ENCODE results near the gene ATP8B3. TPM values are rescaled to one million over a fixed set of nuclear protein-coding genes. Genes with fewer than 3 reads are reported as not detected.

ATP8B3 gene
- total and polyA plus RNA-seq, 2 of the 13 experiments (the other 11 are each of a cell fraction or from before 2014, with no cell fraction given): 2.6 to 5.9 TPM

DNA sequence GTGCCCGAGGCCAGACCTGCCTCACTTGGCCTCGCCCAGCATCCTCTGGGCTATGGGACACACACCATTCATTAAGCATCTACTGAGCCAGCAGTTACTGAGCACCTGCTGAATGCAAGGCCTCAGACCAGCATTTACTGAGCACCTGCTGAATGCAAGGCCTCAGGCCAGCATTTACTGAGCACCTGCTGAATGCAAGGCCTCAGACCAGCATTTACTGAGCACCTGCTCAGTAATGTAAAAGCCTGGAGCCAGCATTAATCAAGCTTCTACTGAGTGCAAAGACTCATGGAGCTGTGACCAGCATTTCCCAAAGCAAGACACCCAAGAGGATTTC is 3.7 kb downstream of the ATP8B3 start:
- no peak overlapping the region for H3K27ac ChIP-seq (ENCODE audit: extremely low read length, insufficient read depth, low read length)
- DNase-seq (ENCODE audit: low spot score) (no peak), ATAC-seq (no peak), FAIRE-seq (no peak)
- no peak overlapping the region for H2AFZ ChIP-seq (ENCODE audit: low read length)
- TF ChIP-seq CREM (IDR thresholded peaks at IDR 0.05) (no peak), CREM (CRISPR knock-in tag; IDR thresholded peaks at IDR 0.05) (no peak), U2AF1 (optimal IDR thresholded peaks at IDR 0.05; ENCODE audit: low read depth, low read length) (no peak), ZKSCAN5 (CRISPR knock-in tag; IDR thresholded peaks at IDR 0.05) (no peak), ZBTB3 (CRISPR knock-in tag; IDR thresholded peaks at IDR 0.05; ENCODE audit: borderline replicate concordance, low read depth) (no peak), HIVEP1 (CRISPR knock-in tag; IDR thresholded peaks at IDR 0.05) (no peak), ZKSCAN8 (CRISPR knock-in tag; IDR thresholded peaks at IDR 0.05; ENCODE audit: borderline replicate concordance) (0 out of 2 replicates have a peak, but pooled peaks have one; percentile 76)
- H3K27me3 ChIP-seq (ENCODE audit: control insufficient read depth in 1 of 2, insufficient read depth in 2 of 2, low read length in 2 of 2): no peaks in the 10 kb centered on the region; a peak in 1 of 5 replicates
- no TSS peak for BruUV-seq (replicated peaks)
- CTCF ChIA-PET (ENCODE audit: low intra/inter-chr PET ratio, low total read pairs): no interaction called here
- no peaks in the 10 kb centered on the region for H4K20me1 ChIP-seq (ENCODE audit: insufficient read depth, low read length)
- peaks cover 10% of the 10 kb centered on the region for H3K4me1 ChIP-seq (ENCODE audit: insufficient read depth, low read length)
- no peak overlapping the region for H3K4me3 ChIP-seq (replicated peaks in 1 of 3; ENCODE audit: insufficient read depth in 1 of 3, low read depth in 2 of 3, low read length in 3 of 3)
- in situ Hi-C loops (cut with HindIII; ENCODE audit: extremely low pct_ligation_motif_present, low pct_unique_long_range_greater_than_20kb) (no loop called here), intact Hi-C loops (cut with micrococcal nuclease; ENCODE audit: unreplicated experiment) (no loop called here)
- no peaks in the 10 kb centered on the region for H3K79me2 ChIP-seq (ENCODE audit: insufficient read depth, low read length)
- H3K9ac ChIP-seq (ENCODE audit: insufficient read depth, low read depth, low read length): no peak overlapping the region
- WGBS (ENCODE audit: low lambda C conversion rate): no CpG with 5 or more reads among the region's 2 CpGs
- POLR2A ChIA-PET: no interaction called here
- no peaks in the 10 kb centered on the region for H3K9me3 ChIP-seq (ENCODE audit: low read length)
- no peaks in the 10 kb centered on the region for H3K36me3 ChIP-seq (replicated peaks in 1 of 2; ENCODE audit: control insufficient read depth in 1 of 2, insufficient read depth in 2 of 2, low read length in 2 of 2)
- H3K4me2 ChIP-seq (ENCODE audit: low read depth, low read length): no peak overlapping the region

DNA sequence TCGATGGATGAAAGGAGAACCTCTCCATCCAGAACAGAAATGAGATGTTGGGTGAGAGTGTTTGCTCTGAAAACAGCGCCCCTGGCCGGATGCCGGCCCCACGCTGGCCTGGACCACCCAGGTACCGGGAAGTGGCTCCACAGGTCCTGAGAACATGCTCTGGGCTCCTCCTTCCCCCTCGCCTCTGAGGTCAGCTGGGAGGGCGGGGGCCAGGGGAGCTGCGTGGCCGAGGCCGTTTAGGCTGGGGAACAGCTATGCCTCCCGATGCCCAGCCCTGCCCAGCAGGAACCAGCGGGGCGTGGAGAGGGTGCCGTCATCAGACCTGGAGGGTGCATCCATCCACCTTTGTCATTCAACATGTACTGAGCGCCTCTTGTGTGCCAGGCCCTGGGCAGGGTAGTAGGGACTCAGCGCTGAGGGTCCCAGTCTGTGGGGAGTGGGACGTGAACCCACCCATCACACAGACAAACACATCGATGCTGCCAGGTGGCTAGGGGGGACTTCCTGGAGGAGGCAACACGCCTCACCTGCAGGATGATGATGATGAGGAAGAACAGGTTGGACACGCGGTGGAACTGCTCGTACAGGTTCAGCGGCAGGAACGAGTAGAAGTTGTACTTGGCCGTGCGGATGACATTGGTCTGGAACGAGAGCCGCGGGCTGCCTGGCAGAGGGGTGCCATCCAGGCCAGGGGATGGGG is 4.2 kb downstream of the ATP8B3 start:
- no peak overlapping the region for H3K4me2 ChIP-seq (ENCODE audit: low read depth, low read length)
- CTCF ChIA-PET (ENCODE audit: low intra/inter-chr PET ratio, low total read pairs): no interaction called here
- 91% methylated on average over 17 of the region's 30 CpGs for WGBS (ENCODE audit: low lambda C conversion rate)
- TF ChIP-seq ZNF724P (CRISPR knock-in tag; IDR thresholded peaks at IDR 0.05; ENCODE audit: borderline replicate concordance): no peak
- TF ChIP-seq ZNF670 (CRISPR knock-in tag; IDR thresholded peaks at IDR 0.05; ENCODE audit: borderline replicate concordance): no peak
- TF ChIP-seq FOXA1 (IDR thresholded peaks at IDR 0.05): no peak
- TF ChIP-seq FOXA1 (CRISPR knock-in tag; IDR thresholded peaks at IDR 0.05): no peak
- TF ChIP-seq, protein P1, sequence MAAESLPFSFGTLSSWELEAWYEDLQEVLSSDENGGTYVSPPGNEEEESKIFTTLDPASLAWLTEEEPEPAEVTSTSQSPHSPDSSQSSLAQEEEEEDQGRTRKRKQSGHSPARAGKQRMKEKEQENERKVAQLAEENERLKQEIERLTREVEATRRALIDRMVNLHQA (CRISPR knock-in tag; IDR thresholded peaks at IDR 0.05): no peak
- TF ChIP-seq ZNF883 (CRISPR knock-in tag; IDR thresholded peaks at IDR 0.05; ENCODE audit: not compliant biosample characterization): no peak
- TF ChIP-seq ZNF362 (CRISPR knock-in tag; IDR thresholded peaks at IDR 0.05; ENCODE audit: borderline replicate concordance): no peak
- TF ChIP-seq HNF1B (CRISPR knock-in tag; IDR thresholded peaks at IDR 0.05): no peak

More for the DNA sequence above, 4.2 kb downstream of the ATP8B3 start:
- no peak overlapping the region for H3K9ac ChIP-seq (ENCODE audit: insufficient read depth, low read depth, low read length)
- FAIRE-seq (no peak), ATAC-seq (no peak), DNase-seq (ENCODE audit: low spot score) (no peak)
- POLR2A ChIA-PET: no interaction called here
- intact Hi-C loops (cut with micrococcal nuclease; ENCODE audit: unreplicated experiment) (no loop called here), in situ Hi-C loops (cut with HindIII; ENCODE audit: extremely low pct_ligation_motif_present, low pct_unique_long_range_greater_than_20kb) (no loop called here)
- no peak overlapping the region for H3K4me3 ChIP-seq (replicated peaks in 1 of 3; ENCODE audit: insufficient read depth in 1 of 3, low read depth in 2 of 3, low read length in 3 of 3)
- no peaks in the 10 kb centered on the region for H3K9me3 ChIP-seq (ENCODE audit: low read length)
- no TSS peak for BruUV-seq (replicated peaks)
- H3K27ac ChIP-seq (ENCODE audit: extremely low read length, insufficient read depth, low read length): no peak overlapping the region
- H2AFZ ChIP-seq (ENCODE audit: low read length): no peak overlapping the region
- no peaks in the 10 kb centered on the region for H3K36me3 ChIP-seq (replicated peaks in 1 of 2; ENCODE audit: control insufficient read depth in 1 of 2, insufficient read depth in 2 of 2, low read length in 2 of 2)
- peaks cover 6% of the 10 kb centered on the region; the same call in 1 of the 2 replicates for H3K4me1 ChIP-seq (ENCODE audit: insufficient read depth, low read length)
- H3K79me2 ChIP-seq (ENCODE audit: insufficient read depth, low read length): no peaks in the 10 kb centered on the region
- no peaks in the 10 kb centered on the region for H4K20me1 ChIP-seq (ENCODE audit: insufficient read depth, low read length)
- no peaks in the 10 kb centered on the region; a peak in 1 of 5 replicates for H3K27me3 ChIP-seq (ENCODE audit: control insufficient read depth in 1 of 2, insufficient read depth in 2 of 2, low read length in 2 of 2)
